Nephron (organoid): ENCODE data around the gene CCDC107.

Experiments
- H3K27ac Mint-ChIP-seq, 3 experiments: 2 replicates each; pipeline ENCODE4 v1.8.0; 2020; ENCODE audit warnings: mixed read lengths in 3 of 3, mild to moderate bottlenecking in 2 of 3, moderate library complexity in 1 of 3
- H3K27me3 Mint-ChIP-seq: 2 replicates; pipeline ENCODE4 v1.8.0; 2021; ENCODE audit warnings: low read depth, mild to moderate bottlenecking, moderate library complexity, mixed read lengths
- H3K36me3 Mint-ChIP-seq: 2 replicates; pipeline ENCODE4 v1.8.0; 2020; ENCODE audit warnings: low read depth, mixed read lengths
- H3K4me1 Mint-ChIP-seq: 2 replicates; pipeline ENCODE4 v1.8.0; 2020; ENCODE audit warnings: mixed read lengths
- H3K4me3 Mint-ChIP-seq, 3 experiments: 2 replicates each; pipeline ENCODE4 v1.8.0; 2020; ENCODE audit warnings: mild to moderate bottlenecking in 3 of 3, mixed read lengths in 3 of 3, moderate library complexity in 2 of 3
- H3K9me3 Mint-ChIP-seq: 2 replicates; pipeline ENCODE4 v1.8.0; 2020; ENCODE audit warnings: mixed read lengths
- TF ChIP-seq, protein P1 (sequence below), 3 experiments: fragments of 200-600 bp; sonication (generic); IDR thresholded peaks; one replicate each; pipeline ENCODE4 v1.5.0; 2021; ENCODE audit warnings: antibody characterized with exemption in 3 of 3; ENCODE audit not compliant: unreplicated experiment in 3 of 3

CCDC107 gene

DNA sequence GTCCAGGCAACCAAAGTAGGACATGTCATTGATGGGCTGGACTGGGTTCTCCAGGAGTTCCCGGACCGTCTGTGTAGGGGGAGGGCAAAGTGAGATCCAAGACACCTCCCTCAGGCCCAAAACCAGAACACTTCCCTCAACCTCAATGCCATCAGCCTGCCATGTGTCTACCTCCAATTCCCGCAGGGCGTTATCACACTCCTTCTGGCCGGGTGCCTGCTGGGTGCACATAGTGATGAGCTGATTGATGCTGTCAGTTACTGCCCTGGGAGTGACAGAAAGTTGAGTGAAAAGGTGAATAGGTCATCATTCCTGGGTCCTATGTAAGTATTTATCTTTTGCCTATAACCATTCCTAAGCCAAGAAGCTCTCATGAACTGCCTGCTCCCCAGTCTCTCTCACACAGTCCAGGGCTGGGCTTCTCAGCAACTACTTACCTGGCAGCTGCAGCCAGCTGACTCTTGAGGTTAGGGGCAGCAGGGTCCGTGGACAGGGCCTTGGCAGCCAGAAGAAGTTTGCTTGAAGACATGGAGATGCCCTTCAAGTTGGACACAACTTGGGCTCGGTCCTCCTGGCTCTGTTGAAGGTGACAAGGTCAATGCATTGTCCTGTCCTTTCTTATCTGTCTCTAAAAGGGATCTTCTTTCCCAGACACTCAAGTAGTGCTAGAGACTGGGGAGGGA is 52.9 kb downstream of the CCDC107 start:
- H3K27ac Mint-ChIP-seq: no peak overlapping the region
- TF ChIP-seq, protein P1, sequence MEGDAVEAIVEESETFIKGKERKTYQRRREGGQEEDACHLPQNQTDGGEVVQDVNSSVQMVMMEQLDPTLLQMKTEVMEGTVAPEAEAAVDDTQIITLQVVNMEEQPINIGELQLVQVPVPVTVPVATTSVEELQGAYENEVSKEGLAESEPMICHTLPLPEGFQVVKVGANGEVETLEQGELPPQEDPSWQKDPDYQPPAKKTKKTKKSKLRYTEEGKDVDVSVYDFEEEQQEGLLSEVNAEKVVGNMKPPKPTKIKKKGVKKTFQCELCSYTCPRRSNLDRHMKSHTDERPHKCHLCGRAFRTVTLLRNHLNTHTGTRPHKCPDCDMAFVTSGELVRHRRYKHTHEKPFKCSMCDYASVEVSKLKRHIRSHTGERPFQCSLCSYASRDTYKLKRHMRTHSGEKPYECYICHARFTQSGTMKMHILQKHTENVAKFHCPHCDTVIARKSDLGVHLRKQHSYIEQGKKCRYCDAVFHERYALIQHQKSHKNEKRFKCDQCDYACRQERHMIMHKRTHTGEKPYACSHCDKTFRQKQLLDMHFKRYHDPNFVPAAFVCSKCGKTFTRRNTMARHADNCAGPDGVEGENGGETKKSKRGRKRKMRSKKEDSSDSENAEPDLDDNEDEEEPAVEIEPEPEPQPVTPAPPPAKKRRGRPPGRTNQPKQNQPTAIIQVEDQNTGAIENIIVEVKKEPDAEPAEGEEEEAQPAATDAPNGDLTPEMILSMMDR (IDR thresholded peaks at IDR 0.05; ENCODE audit: unreplicated experiment in 3 of 3): no peak
- no peaks in the 10 kb centered on the region for H3K27me3 Mint-ChIP-seq
- H3K9me3 Mint-ChIP-seq: no peaks in the 10 kb centered on the region
- H3K36me3 Mint-ChIP-seq: peaks cover 87% of the 10 kb centered on the region
- no peak overlapping the region for H3K4me3 Mint-ChIP-seq
- H3K4me1 Mint-ChIP-seq: no peaks in the 10 kb centered on the region
